Measurements from ENCODE around the gene HP.
"Not testable (repeated sequence)": the region's sequence is repeated elsewhere in the genome, so short reads cannot be mapped to it uniquely, and the experiment has no call there.

Gene HP

GRCh38 chr16:72043539-72043938 is 10.8 kb upstream of the HP start:
- no peak for DNase-seq

DNA sequence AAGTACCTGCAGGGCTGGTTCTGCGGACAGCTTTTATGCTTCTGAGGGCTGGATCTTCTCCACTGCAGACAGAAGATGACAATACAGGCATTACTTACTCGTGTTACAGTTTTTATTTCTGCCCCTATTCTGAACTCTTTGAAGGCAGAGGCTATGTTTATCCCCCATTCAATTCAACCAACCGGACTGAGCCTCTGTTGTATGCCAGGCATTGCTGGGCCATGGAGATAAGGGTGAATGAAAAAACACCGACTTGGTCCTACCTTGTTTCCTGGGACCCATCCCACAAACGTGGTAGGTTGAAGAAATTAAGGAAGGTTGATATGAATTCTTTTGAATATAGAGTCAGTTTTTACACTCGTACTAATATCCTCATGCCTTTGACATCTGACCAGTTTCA is 10.0 kb upstream of the HP start:
- no peak for DNase-seq

GRCh38 chr16:72044825-72045359 is 9.4 kb upstream of the HP start:
- DNase-seq, result no peak

DNA sequence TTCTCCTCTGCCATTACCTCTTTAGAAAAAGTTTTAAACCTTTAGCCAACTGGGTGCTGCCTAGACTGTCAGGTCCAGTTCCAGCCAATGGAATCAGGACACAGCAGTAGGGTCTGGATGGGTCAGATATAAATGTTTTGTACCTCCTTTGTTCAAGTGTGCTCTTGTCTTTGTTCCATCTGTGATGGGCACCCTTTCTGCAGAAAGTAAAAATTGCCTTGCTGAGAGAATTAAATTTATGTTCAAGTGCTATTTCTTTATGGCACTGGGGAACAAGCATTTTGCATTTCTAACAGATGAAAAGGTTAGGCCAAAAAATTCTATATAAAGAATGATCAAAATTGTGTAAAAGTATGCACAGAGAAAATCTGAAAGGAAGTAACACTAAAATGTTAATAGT is 5.2 kb upstream of the HP start:
- no peak for DNase-seq

DNA sequence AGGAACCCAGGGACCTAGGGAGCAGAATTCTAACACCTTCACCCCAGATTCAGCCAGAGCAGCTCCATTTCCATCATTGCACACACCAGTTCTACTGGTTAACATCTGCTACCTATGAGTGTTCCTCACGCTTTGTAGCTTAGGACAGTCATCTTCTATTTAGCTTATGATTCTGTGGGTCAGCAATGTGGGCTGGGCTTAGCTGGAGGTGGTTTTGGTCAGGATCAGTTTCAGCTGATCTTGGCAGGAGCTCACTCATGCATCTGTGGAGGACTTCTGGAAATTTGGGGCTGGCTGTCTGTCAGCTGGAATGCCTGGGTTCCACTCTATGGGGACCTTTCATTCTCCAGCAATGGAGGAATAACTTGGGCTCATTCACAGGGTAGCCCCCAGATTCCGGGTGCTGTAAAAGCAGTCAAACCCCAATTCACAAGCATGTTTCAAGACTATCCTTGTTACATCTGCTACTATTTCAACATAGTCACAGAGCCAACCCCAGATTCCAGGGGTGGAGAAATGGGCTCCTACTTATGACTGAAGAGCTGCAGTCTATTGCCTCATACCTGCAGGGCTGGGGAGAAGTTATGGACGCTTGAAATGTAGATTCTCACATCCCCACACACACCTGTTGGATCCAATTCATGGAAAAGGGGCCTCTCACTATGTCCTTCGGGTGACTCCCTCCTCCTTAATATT is 3.4 kb upstream of the HP start:
- DNase-seq, result no peak

DNA sequence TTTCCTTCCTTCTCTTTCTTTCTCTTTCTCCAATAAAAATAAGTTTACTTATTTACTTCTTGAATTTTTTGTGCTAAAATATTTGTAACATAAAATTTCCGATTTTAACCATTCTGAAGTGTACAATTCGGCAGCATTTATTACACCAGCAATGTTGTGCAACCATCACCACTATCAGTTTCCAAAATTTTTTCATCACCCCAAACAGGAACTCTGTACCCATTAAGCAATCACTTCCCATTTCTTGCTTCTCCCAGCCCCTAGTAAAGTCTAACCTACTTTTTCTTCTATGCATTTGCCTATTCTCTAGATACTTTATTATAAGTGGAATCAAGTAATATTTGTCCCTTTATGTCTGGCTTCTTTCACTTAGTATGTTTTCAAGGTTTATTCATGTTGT is 2.5 kb upstream of the HP start:
- no peak for DNase-seq

DNA sequence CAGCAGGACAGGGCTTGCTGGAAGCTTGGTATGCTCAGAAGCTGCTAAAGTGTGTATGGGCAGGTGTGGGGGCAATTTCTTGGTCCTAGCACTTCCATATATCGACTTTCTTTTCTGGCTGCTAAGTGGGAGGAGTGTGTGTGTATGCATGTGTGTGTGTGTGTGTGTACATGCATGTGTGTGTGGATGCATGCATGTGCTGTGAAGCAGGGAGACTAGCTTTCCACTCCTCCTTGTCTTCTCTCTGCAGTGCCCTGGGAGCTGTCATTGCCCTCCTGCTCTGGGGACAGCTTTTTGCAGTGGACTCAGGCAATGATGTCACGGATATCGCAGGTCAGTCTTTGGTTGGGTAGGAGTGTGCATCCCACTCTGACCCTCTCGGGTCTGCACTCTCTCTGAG is 1.6 kb downstream of the HP start:
- DNase-seq, result no peak

GRCh38 chr16:72057313-72057712 is 3.0 kb downstream of the HP start:
- not testable (repeated sequence) for DNase-seq

- not testable (repeated sequence) for DNase-seq
Observed at GRCh38 chr16:72059060-72059459, 4.8 kb downstream of the HP start.

DNA sequence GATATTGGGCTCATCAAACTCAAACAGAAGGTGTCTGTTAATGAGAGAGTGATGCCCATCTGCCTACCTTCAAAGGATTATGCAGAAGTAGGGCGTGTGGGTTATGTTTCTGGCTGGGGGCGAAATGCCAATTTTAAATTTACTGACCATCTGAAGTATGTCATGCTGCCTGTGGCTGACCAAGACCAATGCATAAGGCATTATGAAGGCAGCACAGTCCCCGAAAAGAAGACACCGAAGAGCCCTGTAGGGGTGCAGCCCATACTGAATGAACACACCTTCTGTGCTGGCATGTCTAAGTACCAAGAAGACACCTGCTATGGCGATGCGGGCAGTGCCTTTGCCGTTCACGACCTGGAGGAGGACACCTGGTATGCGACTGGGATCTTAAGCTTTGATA is 6.1 kb downstream of the HP start:
- DNase-seq, result no peak

DNA sequence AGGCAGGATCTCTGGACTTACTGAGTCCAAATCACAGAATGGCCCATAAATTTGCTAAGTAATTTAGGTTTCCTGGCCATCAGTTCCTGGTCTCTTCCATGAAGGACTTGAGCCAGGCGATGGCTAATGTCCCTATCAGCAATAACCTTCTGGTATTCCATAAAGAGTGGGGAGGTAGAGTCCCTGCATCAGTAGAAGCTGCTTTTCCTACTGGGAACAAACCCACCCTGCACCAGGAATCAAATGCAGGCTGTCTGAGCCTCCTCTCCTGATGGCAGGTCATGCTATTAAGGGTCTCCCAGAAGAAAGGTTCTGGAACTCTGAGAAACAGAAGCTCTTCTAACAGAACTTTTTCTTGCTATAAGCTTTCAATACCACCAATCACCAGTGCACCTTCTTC is 7.3 kb downstream of the HP start:
- no peak for DNase-seq

DNA sequence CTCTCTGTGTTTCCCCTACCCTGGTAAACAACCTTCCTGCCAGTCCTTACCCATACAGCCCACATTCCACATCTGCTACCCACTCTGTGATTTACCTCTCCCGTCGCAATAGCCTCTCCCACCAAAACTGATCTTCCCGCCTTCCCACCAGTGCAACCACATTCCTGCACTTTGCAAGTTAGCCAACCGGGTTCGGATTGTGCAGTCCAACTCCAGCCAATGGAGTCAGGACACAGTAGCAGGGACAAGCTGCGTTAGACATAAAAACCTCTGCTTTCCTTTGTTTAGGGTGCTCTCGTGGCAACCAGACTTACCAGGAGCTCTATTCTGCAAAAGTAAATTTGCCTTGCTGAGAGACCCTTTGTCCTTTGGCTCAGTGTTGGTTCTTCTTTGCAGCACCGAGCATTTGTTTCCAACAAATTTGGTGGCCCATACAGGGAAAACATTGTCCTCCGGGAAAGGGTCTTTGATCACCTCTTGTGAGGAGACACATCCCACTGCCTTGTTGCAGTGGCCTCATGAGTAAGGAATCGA is 10.1 kb downstream of the HP start:
- no peak for DNase-seq

DNA sequence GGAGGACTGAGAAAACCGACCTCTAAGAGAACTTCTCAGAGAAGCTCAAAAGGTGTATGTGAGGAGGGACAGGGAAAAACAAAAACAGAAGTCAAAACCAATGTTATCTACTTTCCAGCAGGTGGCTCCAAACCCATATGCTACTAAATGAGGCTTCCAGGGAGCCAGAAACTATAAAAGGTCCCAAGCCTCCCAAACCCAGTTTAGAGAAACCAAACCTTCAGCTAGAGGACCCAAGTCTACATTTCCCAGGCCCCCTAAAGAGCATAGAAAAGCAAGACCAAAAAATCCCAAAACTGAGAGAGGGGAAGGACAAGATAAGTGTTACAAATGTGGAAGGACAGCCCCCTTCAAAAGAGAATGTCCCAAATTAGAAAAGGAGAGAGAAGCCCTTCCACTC is 12.4 kb downstream of the HP start:
- no peak for DNase-seq

DNA sequence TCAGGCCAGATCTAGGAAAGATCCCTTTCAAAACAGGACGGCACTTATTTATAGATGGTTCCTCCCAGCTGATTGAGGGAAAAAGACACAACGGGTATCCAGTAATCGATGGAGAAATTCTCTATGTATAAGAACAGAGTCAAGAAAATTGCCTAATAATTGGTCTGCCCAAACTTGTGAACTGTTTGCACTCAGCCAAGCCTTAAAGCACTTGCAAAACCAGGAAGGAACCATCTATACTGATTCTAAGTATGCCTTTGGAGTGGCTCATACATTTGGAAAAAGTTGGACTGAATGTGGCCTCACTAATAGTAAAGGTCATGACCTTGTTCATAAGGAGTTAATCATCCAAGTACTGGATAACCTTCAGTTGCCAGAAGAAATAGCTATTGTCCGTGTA is 14.6 kb downstream of the HP start:
- no peak for DNase-seq

DNA sequence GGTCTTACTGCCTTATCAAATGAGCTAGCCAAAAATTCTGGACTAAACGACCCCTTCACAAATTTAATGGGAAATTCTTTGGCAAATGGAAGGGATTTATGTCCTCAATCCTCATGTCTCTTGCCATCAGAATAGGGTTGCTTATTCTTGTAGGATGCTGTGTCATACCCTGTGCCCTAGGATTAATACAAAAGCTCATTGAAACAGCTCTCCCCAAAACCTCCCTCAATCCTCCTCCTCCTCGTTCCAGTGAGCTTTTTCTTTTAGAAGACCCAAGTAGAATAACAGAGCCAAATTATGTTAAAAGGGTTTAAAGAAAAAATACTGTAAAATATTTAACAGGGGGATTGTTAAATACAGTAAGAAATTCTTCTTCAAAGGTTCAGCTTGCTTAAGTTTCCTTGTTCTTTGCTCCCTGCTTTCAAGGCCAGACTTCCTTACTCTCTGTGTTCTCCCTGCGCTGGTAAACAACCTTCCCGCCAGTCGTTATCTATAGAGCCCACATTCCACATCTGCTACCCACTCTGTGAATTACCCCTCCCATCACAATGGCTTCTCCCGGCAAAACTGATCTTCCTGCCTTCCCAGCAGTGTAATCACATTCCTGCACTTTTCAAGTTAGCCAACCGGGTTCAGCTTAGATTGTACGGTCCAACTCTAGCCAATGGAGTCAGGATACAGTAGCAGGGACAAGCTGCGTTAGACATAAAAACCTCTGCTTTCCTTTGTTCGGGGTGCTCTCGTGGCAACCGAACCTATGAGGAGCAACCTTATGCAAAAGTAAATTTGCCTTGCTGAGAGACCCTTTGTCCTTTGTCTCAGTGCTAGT is 18.4 kb downstream of the HP start:
- DNase-seq, result no peak

GRCh38 chr16:72073560-72074230 is 19.4 kb downstream of the HP start:
- DNase-seq, result no peak

DNA sequence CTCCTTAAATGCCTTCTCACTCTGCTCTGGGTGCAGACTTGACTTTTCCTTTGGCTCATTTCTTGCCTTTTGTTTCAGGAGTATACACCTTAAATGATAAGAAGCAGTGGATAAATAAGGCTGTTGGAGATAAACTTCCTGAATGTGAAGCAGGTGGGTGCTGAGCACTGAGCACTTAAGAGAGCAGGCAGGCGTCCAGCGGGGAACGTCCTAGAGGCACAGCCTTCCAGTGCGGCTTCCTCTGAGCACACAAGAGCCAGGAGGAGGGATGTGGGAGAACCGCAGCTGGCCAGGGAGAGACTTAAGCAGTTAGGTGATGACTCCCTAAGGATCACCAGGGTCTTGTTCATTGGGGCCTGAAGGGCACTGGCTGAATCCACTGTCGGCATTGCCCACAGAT is 20.8 kb downstream of the HP start:
- not testable (repeated sequence) for DNase-seq

DNA sequence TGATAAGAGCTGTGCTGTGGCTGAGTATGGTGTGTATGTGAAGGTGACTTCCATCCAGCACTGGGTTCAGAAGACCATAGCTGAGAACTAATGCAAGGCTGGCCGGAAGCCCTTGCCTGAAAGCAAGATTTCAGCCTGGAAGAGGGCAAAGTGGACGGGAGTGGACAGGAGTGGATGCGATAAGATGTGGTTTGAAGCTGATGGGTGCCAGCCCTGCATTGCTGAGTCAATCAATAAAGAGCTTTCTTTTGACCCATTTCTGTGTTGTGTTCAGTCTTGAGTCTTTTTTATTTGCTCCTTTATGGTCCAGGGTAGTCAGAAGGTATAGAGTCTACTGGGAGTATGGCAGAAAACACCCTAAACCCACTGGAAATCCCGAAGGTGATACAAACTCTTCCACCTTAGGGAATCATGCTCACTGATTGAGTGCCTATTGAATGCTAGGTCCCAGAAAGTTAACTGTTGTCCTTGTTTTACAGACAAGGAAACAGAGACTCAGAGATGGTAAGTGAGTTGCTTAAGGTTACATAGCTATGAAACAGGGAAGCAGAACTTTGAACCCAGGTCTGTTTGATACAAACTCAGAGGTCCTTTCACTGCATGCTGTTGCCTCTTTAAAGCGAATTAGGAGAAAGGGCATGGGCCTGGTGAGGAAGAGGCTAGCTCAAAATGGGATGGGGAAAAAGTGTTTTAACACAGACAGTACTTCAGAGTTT is 22.8 kb downstream of the HP start:
- DNase-seq, result not testable (repeated sequence)

DNA sequence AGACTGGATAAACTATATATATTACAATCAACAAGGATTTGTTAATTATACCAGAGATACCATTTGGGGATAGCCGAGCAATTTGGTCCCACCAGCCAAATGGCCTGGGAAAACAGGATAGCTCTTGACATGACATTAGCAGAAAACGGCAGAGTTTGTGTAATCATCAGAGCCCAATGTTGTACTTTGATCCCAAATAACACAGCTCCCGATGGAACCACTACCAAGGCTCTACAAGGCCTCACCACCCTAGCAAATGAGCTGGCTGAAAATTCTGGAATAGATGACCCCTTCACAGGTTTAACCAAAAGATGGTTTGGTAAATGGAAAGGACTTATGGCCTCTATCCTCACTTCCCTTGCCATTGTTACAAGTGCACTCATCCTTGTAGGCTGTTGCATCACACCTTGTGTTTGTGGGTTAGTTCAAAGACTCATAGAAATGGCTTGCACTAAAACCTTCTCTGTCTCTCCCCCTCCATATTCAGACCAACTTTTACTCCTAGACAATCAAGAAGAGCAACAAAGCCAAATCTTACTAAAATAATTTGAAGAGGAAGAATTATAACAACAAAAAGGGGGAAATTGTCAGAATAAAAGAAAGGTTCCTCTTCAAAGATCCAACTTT is 29.6 kb downstream of the HP start:
- no peak for DNase-seq

DNA sequence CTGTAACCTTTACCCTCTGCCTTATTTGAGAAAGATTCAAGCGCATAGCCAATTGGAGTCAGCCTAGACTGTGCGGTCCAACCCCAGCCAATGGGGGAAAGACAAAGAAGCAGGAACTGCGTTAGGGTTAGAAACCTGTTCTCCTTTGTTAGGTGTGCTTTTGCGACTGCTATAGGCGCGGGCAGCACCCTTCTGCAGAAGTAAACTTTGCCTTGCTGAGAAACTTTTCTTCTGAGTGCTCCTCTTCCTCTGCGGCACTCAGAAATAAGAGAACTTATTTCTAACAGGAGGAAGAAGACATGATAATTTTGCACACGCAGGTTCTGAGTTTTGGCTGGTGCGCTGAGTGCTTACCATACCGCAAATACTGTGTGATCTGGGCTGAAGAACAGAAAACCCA is 30.1 kb downstream of the HP start:
- DNase-seq, result no peak

- DNase-seq, result no peak
Observed at GRCh38 chr16:72085002-72085401, 30.7 kb downstream of the HP start.

- DNase-seq, result no peak
Observed at GRCh38 chr16:72091217-72091616, 36.9 kb downstream of the HP start.
